Measurements from ENCODE around the gene GLIPR2.

The GLIPR2 gene

DNA sequence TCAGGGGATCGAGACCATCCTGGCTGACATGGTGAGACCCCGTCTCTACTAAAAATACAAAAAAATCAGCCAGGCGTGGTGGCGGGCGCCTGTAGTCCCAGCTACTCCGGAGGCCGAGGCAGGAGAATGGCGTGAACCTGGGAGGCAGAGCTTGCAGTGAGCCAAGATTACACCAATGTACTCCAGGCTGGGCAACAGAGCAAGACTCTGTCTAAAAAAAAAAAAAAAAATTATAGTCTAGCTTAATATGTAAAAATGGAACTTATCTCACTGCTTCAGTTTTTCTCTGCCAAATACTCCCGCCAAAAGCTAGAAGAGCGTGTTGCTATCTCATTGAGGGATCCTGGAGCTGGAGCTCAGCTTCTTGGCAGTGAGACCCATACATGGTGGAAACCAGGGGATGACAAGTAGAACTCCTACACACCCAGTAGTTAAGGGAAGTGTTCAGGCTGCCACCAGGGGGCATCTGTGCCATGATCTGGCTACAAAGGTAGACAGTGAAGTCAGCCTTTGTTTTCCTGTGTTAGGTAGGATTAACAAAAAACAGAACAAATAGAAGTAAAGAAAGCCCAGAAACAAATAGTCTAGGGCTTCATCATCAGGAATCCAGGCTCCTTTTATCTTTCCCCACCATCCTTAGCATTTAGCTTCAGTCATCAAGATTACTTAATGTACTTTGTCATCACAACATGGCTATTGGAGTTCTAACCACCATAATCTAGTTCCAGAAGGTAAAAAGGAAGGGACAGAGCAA is 33.6 kb upstream of the GLIPR2 start:
- no peak overlapping the region for H3K4me3 ChIP-seq (ENCODE audit: low read length)
- H3K4me1 ChIP-seq (ENCODE audit: insufficient read depth, low read length), result peaks cover 19% of the 10 kb centered on the region
- H3K27me3 ChIP-seq (ENCODE audit: insufficient read depth, low read length), result no peaks in the 10 kb centered on the region
- WGBS, result 90% methylated on average over 10 of the region's 10 CpGs
- no peak overlapping the region for H3K9ac ChIP-seq (ENCODE audit: low read depth, low read length)
- no peaks in the 10 kb centered on the region for H3K36me3 ChIP-seq (ENCODE audit: insufficient read depth, low read length)
- no peaks in the 10 kb centered on the region for H3K9me3 ChIP-seq (ENCODE audit: insufficient read depth, low read depth, low read length)
- H3K27ac ChIP-seq (ENCODE audit: low read depth, low read length), result peak overlapping the region; percentile 30

DNA sequence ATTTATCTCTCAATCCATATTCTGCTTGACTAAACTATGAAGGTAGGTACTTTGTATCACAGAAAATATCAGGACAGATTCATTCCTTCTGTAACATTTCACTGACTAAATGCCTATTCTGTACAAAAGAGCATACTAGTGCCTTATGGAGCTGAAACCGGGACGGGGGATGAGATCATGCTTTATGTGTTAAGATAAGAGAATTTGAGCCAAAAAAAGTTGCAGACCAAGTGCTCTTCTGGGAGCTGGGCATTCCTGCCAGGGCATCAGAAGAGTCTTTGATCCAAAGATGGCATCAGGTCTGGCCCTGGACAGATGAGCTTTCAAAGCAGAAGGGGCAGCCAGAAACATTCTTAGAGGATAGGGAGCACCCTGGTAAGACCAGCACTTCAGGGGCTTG is 27.5 kb upstream of the GLIPR2 start:
- WGBS, result 87% methylated on average over 2 of the region's 2 CpGs
- Histone ChIP-seq H3K9me3 (ENCODE audit: insufficient read depth, low read depth, low read length) (no peaks in the 10 kb centered on the region), H3K9ac (ENCODE audit: low read depth, low read length) (no peak overlapping the region), H3K27me3 (ENCODE audit: insufficient read depth, low read length) (no peaks in the 10 kb centered on the region), H3K4me1 (ENCODE audit: insufficient read depth, low read length) (no peaks in the 10 kb centered on the region), H3K4me3 (ENCODE audit: low read length) (no peak overlapping the region), H3K36me3 (ENCODE audit: insufficient read depth, low read length) (no peaks in the 10 kb centered on the region; the same call in 1 of the 2 replicates), H3K27ac (ENCODE audit: low read depth, low read length) (no peak overlapping the region)

- H3K4me3 ChIP-seq (ENCODE audit: low read length), result no peak overlapping the region
- H3K27ac ChIP-seq (ENCODE audit: low read depth, low read length), result no peak overlapping the region
- no peaks in the 10 kb centered on the region for H3K4me1 ChIP-seq (ENCODE audit: insufficient read depth, low read length)
- H3K27me3 ChIP-seq (ENCODE audit: insufficient read depth, low read length), result no peaks in the 10 kb centered on the region
- H3K9ac ChIP-seq (ENCODE audit: low read depth, low read length), result no peak overlapping the region
- H3K36me3 ChIP-seq (ENCODE audit: insufficient read depth, low read length), result no peaks in the 10 kb centered on the region; the same call in 1 of the 2 replicates
- 100% methylated on average over 1 of the region's 2 CpGs for WGBS
- H3K9me3 ChIP-seq (ENCODE audit: insufficient read depth, low read depth, low read length), result no peaks in the 10 kb centered on the region
Observed at GRCh38 chr9:36110434-36110833, 26.1 kb upstream of the GLIPR2 start.

DNA sequence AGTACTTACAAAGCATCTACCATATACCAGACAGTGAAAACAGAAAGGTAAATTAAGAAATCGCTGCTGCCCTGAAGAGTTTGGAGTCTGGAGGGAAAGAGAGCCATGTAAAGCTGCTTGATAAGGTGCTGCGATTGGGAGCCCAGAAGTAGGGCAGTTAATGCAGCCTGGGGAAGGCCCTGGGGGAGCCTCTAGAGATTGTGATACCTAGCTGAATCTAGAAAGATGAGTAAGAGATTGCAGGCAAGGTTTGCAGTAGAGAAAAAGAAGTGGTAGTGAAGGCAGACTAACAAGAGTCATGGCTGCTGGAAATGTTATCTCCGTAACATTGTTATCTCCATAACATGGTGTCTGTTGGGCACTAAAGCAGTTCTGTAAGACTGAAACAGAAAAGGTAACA is 24.0 kb upstream of the GLIPR2 start:
- 94% methylated on average over 3 of the region's 3 CpGs for WGBS
- Histone ChIP-seq H3K36me3 (ENCODE audit: insufficient read depth, low read length) (no peaks in the 10 kb centered on the region; the same call in 1 of the 2 replicates), H3K27me3 (ENCODE audit: insufficient read depth, low read length) (no peaks in the 10 kb centered on the region), H3K9me3 (ENCODE audit: insufficient read depth, low read depth, low read length) (no peaks in the 10 kb centered on the region), H3K9ac (ENCODE audit: low read depth, low read length) (no peak overlapping the region), H3K4me3 (ENCODE audit: low read length) (no peak overlapping the region), H3K27ac (ENCODE audit: low read depth, low read length) (no peak overlapping the region), H3K4me1 (ENCODE audit: insufficient read depth, low read length) (no peaks in the 10 kb centered on the region)

DNA sequence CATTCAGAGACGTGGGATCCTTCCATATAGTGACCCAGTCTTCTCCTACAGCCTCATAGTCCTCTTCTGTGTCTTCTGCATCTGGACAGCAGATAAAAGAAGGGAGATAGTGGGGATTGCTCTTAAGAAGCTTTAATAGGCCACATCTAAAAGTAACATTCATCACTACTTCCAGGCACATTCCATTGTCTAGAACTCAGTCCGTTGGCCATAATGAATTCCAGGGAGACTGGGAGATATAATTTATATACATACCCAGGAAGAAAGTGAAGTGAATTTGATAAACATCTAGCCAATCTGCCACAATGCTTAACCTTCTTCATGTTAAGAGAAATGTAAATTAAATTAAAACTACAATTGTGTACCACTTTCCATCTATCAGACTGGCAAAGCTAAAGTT is 22.5 kb upstream of the GLIPR2 start:
- Histone ChIP-seq H3K27me3 (ENCODE audit: insufficient read depth, low read length) (no peaks in the 10 kb centered on the region), H3K4me3 (ENCODE audit: low read length) (no peak overlapping the region), H3K27ac (ENCODE audit: low read depth, low read length) (no peak overlapping the region), H3K9ac (ENCODE audit: low read depth, low read length) (no peak overlapping the region), H3K4me1 (ENCODE audit: insufficient read depth, low read length) (no peaks in the 10 kb centered on the region), H3K9me3 (ENCODE audit: insufficient read depth, low read depth, low read length) (no peaks in the 10 kb centered on the region), H3K36me3 (ENCODE audit: insufficient read depth, low read length) (no peaks in the 10 kb centered on the region; the same call in 1 of the 2 replicates)
- WGBS, result 82% methylated on average over 1 of the region's 2 CpGs

- peaks cover 3% of the 10 kb centered on the region; the same call in 1 of the 2 replicates for H3K36me3 ChIP-seq (ENCODE audit: insufficient read depth, low read length)
Observed at GRCh38 chr9:36116593-36116992, 19.9 kb upstream of the GLIPR2 start.

DNA sequence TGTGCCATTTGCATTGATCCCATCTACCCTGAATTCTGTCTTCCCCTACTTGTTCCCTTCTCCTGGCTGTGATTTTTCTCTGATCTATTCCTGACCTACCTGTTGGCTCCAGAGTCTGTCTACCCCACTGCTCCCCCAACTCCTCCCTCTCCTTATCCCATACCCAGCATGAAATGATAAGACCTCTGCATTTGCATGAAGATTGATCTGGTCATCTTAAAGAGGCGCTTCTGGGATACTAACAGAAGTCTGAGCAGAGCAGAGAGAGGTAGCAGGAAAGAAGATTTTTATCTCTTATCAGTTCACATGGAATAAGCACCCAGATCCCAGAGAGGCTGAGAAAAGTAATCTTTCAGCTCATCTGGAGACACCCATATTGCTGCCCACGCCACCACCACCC is 18.3 kb upstream of the GLIPR2 start:
- Histone ChIP-seq H3K9ac (ENCODE audit: low read depth, low read length) (no peak overlapping the region), H3K27me3 (ENCODE audit: insufficient read depth, low read length) (no peaks in the 10 kb centered on the region), H3K27ac (ENCODE audit: low read depth, low read length) (no peak overlapping the region), H3K9me3 (ENCODE audit: insufficient read depth, low read depth, low read length) (no peaks in the 10 kb centered on the region), H3K36me3 (ENCODE audit: insufficient read depth, low read length) (peaks cover 7% of the 10 kb centered on the region; the same call in 1 of the 2 replicates), H3K4me1 (ENCODE audit: insufficient read depth, low read length) (no peaks in the 10 kb centered on the region), H3K4me3 (ENCODE audit: low read length) (no peak overlapping the region)
- WGBS, result 82% methylated on average over 2 of the region's 2 CpGs

More at GRCh38 chr9:36116593-36116992, 19.9 kb upstream of the GLIPR2 start:
- H3K9me3 ChIP-seq (ENCODE audit: insufficient read depth, low read depth, low read length), result no peaks in the 10 kb centered on the region
- no peak overlapping the region for H3K9ac ChIP-seq (ENCODE audit: low read depth, low read length)
- H3K27me3 ChIP-seq (ENCODE audit: insufficient read depth, low read length), result no peaks in the 10 kb centered on the region
- 86% methylated on average over 3 of the region's 3 CpGs for WGBS
- H3K4me3 ChIP-seq (ENCODE audit: low read length), result no peak overlapping the region
- H3K27ac ChIP-seq (ENCODE audit: low read depth, low read length), result no peak overlapping the region
- H3K4me1 ChIP-seq (ENCODE audit: insufficient read depth, low read length), result no peaks in the 10 kb centered on the region

DNA sequence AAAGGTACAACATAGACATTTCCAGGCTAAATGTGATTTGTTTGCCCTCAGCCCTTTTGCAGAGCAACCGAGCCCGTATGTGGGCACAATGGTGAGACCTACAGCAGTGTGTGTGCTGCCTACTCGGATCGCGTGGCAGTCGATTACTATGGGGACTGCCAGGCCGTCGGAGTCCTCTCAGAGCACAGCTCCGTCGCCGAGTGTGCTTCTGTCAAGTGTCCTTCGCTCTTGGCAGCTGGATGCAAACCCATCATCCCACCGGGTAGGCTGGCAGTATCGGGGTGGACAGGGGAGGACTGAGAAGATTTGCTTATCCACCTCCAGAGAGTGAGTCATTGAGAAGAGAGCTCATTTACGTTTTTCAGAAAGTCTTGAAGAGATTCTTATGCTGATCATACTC is 17.8 kb upstream of the GLIPR2 start:
- 89% methylated on average over 15 of the region's 15 CpGs for WGBS
- H3K9ac ChIP-seq (ENCODE audit: low read depth, low read length), result no peak overlapping the region
- no peaks in the 10 kb centered on the region for H3K4me1 ChIP-seq (ENCODE audit: insufficient read depth, low read length)
- no peak overlapping the region for H3K27ac ChIP-seq (ENCODE audit: low read depth, low read length)
- H3K36me3 ChIP-seq (ENCODE audit: insufficient read depth, low read length), result peaks cover 11% of the 10 kb centered on the region
- H3K9me3 ChIP-seq (ENCODE audit: insufficient read depth, low read depth, low read length), result no peaks in the 10 kb centered on the region
- H3K4me3 ChIP-seq (ENCODE audit: low read length), result no peak overlapping the region
- no peaks in the 10 kb centered on the region for H3K27me3 ChIP-seq (ENCODE audit: insufficient read depth, low read length)

GRCh38 chr9:36119476-36119875 is 17.1 kb upstream of the GLIPR2 start:
- Histone ChIP-seq H3K4me3 (ENCODE audit: low read length) (no peak overlapping the region), H3K4me1 (ENCODE audit: insufficient read depth, low read length) (no peaks in the 10 kb centered on the region), H3K27ac (ENCODE audit: low read depth, low read length) (no peak overlapping the region), H3K9ac (ENCODE audit: low read depth, low read length) (no peak overlapping the region), H3K9me3 (ENCODE audit: insufficient read depth, low read depth, low read length) (no peaks in the 10 kb centered on the region), H3K27me3 (ENCODE audit: insufficient read depth, low read length) (no peaks in the 10 kb centered on the region), H3K36me3 (ENCODE audit: insufficient read depth, low read length) (peaks cover 11% of the 10 kb centered on the region)
- WGBS, result 87% methylated on average over 7 of the region's 7 CpGs

DNA sequence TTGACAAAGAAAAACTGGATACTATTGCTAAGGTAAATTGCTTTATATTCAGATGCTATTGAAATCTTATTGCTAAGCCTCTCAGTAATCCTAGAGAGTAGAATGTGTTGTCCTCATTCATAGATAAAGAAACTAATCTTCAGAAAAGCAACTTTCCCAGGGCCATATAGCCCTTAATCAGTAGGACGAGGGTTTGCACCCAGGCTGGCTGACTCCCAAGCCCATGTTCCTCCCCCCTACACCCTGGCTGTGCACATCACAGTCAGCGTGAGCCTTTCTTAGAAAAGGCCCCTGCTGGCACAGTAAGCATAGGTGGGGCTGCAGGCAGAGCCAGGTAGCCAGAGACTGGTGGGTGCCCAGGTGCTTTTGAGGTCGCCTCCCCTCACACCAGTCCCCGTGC is 15.8 kb upstream of the GLIPR2 start:
- Histone ChIP-seq H3K27ac (ENCODE audit: low read depth, low read length) (no peak overlapping the region), H3K9ac (ENCODE audit: low read depth, low read length) (no peak overlapping the region), H3K9me3 (ENCODE audit: insufficient read depth, low read depth, low read length) (no peaks in the 10 kb centered on the region), H3K4me3 (ENCODE audit: low read length) (no peak overlapping the region), H3K4me1 (ENCODE audit: insufficient read depth, low read length) (no peaks in the 10 kb centered on the region), H3K27me3 (ENCODE audit: insufficient read depth, low read length) (no peaks in the 10 kb centered on the region), H3K36me3 (ENCODE audit: insufficient read depth, low read length) (peaks cover 11% of the 10 kb centered on the region)
- 90% methylated on average over 4 of the region's 4 CpGs for WGBS

GRCh38 chr9:36121971-36122370 is 14.6 kb upstream of the GLIPR2 start:
- H3K4me1 ChIP-seq (ENCODE audit: insufficient read depth, low read length), result no peaks in the 10 kb centered on the region
- H3K36me3 ChIP-seq (ENCODE audit: insufficient read depth, low read length), result peaks cover 11% of the 10 kb centered on the region
- 95% methylated on average over 7 of the region's 7 CpGs for WGBS
- no peaks in the 10 kb centered on the region for H3K27me3 ChIP-seq (ENCODE audit: insufficient read depth, low read length)
- H3K27ac ChIP-seq (ENCODE audit: low read depth, low read length), result no peak overlapping the region
- no peak overlapping the region for H3K4me3 ChIP-seq (ENCODE audit: low read length)
- H3K9ac ChIP-seq (ENCODE audit: low read depth, low read length), result no peak overlapping the region
- H3K9me3 ChIP-seq (ENCODE audit: insufficient read depth, low read depth, low read length), result no peaks in the 10 kb centered on the region

GRCh38 chr9:36123515-36123914 is 13.0 kb upstream of the GLIPR2 start:
- H3K9ac ChIP-seq (ENCODE audit: low read depth, low read length), result no peak overlapping the region
- H3K4me1 ChIP-seq (ENCODE audit: insufficient read depth, low read length), result no peaks in the 10 kb centered on the region
- peaks cover 11% of the 10 kb centered on the region for H3K36me3 ChIP-seq (ENCODE audit: insufficient read depth, low read length)
- H3K4me3 ChIP-seq (ENCODE audit: low read length), result no peak overlapping the region
- H3K27ac ChIP-seq (ENCODE audit: low read depth, low read length), result no peak overlapping the region
- WGBS, result no CpG with 5 or more reads among the region's 2 CpGs
- no peaks in the 10 kb centered on the region for H3K9me3 ChIP-seq (ENCODE audit: insufficient read depth, low read depth, low read length)
- H3K27me3 ChIP-seq (ENCODE audit: insufficient read depth, low read length), result no peaks in the 10 kb centered on the region
